Measurements from ENCODE around the gene MRPS11. TPM values are rescaled to one million over a fixed set of nuclear protein-coding genes. Genes with fewer than 3 reads are reported as not detected.

Gene MRPS11
- total and polyA plus RNA-seq, 2 of the 4 experiments (the other 2 are of a cell fraction) = 66.1 to 87.8 TPM

GRCh38 chr15:88512601-88513000, 45.1 kb downstream of the MRPS11 start:
- no peaks in the 10 kb centered on the region for H3K27me3 ChIP-seq (ENCODE audit: control insufficient read depth, insufficient read depth, low read length)
- peak overlapping the region; percentile 67; the same call in 1 of the 2 replicates for H4K91ac ChIP-seq (ENCODE audit: insufficient read depth, low read depth, low read length)
- peak overlapping the region; percentile 38; the same call in 1 of the 2 replicates for H3K14ac ChIP-seq (replicated peaks; ENCODE audit: low read depth, low read length)
- H3K23ac ChIP-seq (ENCODE audit: low read depth, low read length) = no peak overlapping the region
- peak overlapping the region; percentile 88 for H3K4me2 ChIP-seq (ENCODE audit: low read depth, low read length)
- peak overlapping the region; percentile 54; the same call in 1 of the 2 replicates for H3K4ac ChIP-seq (ENCODE audit: low read depth, low read length)
- peaks cover 6% of the 10 kb centered on the region; the same call in 1 of the 2 replicates for H3K9me1 ChIP-seq (ENCODE audit: insufficient read depth, low read length)
- no peak overlapping the region for H4K8ac ChIP-seq (ENCODE audit: low read depth in 2 of 2, low read length in 2 of 2)
- BruUV-seq (replicated peaks) = no TSS peak
- no peaks in the 10 kb centered on the region for H4K20me1 ChIP-seq (ENCODE audit: insufficient read depth, low read length)
- H3K9ac ChIP-seq (ENCODE audit: low read depth, low read length) = no peak overlapping the region
- no peak overlapping the region for H3K4me3 ChIP-seq (ENCODE audit: insufficient read depth, low read depth, low read length)
- 0 out of 2 replicates have a peak overlapping the region, but pooled peaks have one; percentile 21 for H2BK120ac ChIP-seq (ENCODE audit: low read depth, low read length)
- no peak overlapping the region for H2BK20ac ChIP-seq (ENCODE audit: low read depth, low read length)
- H3K79me1 ChIP-seq (ENCODE audit: low read depth in 1 of 2, low read length in 2 of 2) = peaks cover 0 to 7% of the 10 kb centered on the region in 2 experiments; a peak in 1 of 4 replicates
- H3K27ac ChIP-seq (ENCODE audit: insufficient read depth, low read length) = peak overlapping the region; percentile 31; the same call in 1 of the 2 replicates
- no peak overlapping the region for H2AFZ ChIP-seq (replicated peaks; ENCODE audit: low read length, poor library complexity)
- H2AK5ac ChIP-seq (ENCODE audit: low read depth, low read length) = no peak overlapping the region
- peak; percentile 90 for ATAC-seq (ENCODE audit: low read depth)
- WGBS, 2 experiments (ENCODE audit: extremely low coverage in 2 of 2, insufficient read length in 1 of 2) = 60% methylated on average over 1 of the region's 5 CpGs; no CpG with 5 or more reads in 1 of the 2 experiments
- ChIA-PET POLR2A (ENCODE audit: unreplicated experiment) (no interaction called here), CTCF (no interaction called here)
- H4K5ac ChIP-seq (ENCODE audit: low read depth, low read length) = no peak overlapping the region
- dilution Hi-C loops (cut with HindIII; ENCODE audit: low sequenced_read_pairs, unreplicated experiment) (no loop called here), in situ Hi-C loops (cut with MboI; ENCODE audit: low sequenced_read_pairs) (no loop called here), intact Hi-C loops (cut with micrococcal nuclease) (no loop called here)
- H2BK5ac ChIP-seq (ENCODE audit: low read depth, low read length, poor library complexity, severe bottlenecking) = peak overlapping the region; percentile 63
- TF ChIP-seq, protein P1, sequence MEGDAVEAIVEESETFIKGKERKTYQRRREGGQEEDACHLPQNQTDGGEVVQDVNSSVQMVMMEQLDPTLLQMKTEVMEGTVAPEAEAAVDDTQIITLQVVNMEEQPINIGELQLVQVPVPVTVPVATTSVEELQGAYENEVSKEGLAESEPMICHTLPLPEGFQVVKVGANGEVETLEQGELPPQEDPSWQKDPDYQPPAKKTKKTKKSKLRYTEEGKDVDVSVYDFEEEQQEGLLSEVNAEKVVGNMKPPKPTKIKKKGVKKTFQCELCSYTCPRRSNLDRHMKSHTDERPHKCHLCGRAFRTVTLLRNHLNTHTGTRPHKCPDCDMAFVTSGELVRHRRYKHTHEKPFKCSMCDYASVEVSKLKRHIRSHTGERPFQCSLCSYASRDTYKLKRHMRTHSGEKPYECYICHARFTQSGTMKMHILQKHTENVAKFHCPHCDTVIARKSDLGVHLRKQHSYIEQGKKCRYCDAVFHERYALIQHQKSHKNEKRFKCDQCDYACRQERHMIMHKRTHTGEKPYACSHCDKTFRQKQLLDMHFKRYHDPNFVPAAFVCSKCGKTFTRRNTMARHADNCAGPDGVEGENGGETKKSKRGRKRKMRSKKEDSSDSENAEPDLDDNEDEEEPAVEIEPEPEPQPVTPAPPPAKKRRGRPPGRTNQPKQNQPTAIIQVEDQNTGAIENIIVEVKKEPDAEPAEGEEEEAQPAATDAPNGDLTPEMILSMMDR (conservative IDR thresholded peaks at IDR 0.05; ENCODE audit: low read depth, low read length) = no peak
- no peak for TF ChIP-seq RCOR1 (IDR thresholded peaks at IDR 0.05; ENCODE audit: insufficient replicate concordance, low read length)
- TF ChIP-seq POLR2A (IDR thresholded peaks at IDR 0.05; ENCODE audit: low read depth, low read length) = no peak
- TF ChIP-seq FOS (IDR thresholded peaks at IDR 0.05; ENCODE audit: low read depth, low read length) = no peak
- TF ChIP-seq RFX5 (IDR thresholded peaks at IDR 0.05; ENCODE audit: low read depth, low read length) = no peak
- TF ChIP-seq ELK1 (IDR thresholded peaks at IDR 0.05; ENCODE audit: borderline replicate concordance, low read depth, low read length) = no peak
- no peak for TF ChIP-seq BHLHE40 (IDR thresholded peaks at IDR 0.05; ENCODE audit: low read depth, low read length)
- H3K56ac ChIP-seq (ENCODE audit: extremely low read depth, insufficient read depth, low read length) = 0 out of 2 replicates have a peak overlapping the region, but pooled peaks have one; percentile 16
- H2AK9ac ChIP-seq (replicated peaks; ENCODE audit: low read depth, low read length, poor library complexity) = no peak overlapping the region
- H2BK15ac ChIP-seq (ENCODE audit: low read depth, low read length) = no peak overlapping the region
- H3K36me3 ChIP-seq (ENCODE audit: control insufficient read depth, insufficient read depth, low read length) = peaks cover 12% of the 10 kb centered on the region
- peak overlapping the region; percentile 85; the same call in 1 of the 2 replicates for H3K18ac ChIP-seq (ENCODE audit: low read depth, low read length)
- DNase-seq = peak; percentile 64
- no peaks in the 10 kb centered on the region for H3K9me3 ChIP-seq (ENCODE audit: control insufficient read depth, insufficient read depth, low read length)
- H3K4me1 ChIP-seq (ENCODE audit: control insufficient read depth, insufficient read depth, low read length) = peaks cover 9% of the 10 kb centered on the region

Data from IMR-90 (cell line).